GM18507 (cell line): Measurements from ENCODE around the gene PDE4B.
"Not testable (repeated sequence)": the region's sequence is repeated elsewhere in the genome, so short reads cannot be mapped to it uniquely, and the experiment has no call there.

Experiments
- DNase-seq: peaks from one replicate; pipeline ENCODE4 v3.0.0; 2011; ENCODE audit warnings: low read depth; ENCODE audit not compliant: insufficient read length; ENCODE audit errors: extremely low spot score
- FAIRE-seq: peaks from 2 replicates; lab custom pipeline; 2011; peaks lifted over from hg19 to GRCh38; lab: Jason Lieb, UNC

Gene PDE4B

DNA sequence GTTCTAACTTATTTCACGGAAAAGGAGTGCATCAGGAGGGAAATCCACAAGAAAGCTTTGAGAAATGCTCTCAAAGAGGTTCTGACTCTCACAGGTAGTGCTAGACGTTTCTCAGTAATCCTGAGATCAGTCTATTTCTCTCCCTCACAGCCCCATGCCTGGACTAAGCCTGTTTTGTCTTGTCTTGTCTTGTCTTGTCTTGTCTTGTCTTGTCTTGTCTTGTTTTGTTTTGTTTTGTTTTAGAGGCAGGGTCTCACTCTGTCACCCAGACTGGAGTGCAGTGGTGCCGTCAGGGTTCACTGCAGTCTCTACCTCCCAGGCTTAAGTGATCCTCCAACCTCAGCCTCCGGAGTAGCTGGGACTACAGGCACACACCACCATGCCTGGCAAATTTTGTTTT lies 608.0 kb downstream of the PDE4B start:
- FAIRE-seq, result no peak
- no peak for DNase-seq

DNA sequence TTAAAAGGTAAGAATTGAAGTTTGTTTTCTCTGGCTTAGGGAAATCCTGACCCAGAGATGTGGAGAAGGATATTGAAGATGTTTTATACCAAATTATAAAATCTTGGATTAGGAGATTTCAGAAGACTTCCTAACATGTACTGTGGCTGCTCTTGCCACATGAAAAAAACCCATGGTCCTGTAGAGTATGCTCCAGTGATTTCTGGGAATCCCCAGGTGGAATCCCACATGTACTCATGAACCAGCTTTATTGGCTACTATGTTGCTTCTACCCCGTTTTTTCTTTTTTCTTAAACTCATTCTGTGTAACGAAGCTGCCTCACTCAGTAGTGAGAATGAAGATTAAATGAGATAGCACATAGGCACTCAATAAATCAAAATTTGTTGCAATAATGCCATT lies 608.5 kb downstream of the PDE4B start:
- DNase-seq (no peak), FAIRE-seq (no peak)

DNA sequence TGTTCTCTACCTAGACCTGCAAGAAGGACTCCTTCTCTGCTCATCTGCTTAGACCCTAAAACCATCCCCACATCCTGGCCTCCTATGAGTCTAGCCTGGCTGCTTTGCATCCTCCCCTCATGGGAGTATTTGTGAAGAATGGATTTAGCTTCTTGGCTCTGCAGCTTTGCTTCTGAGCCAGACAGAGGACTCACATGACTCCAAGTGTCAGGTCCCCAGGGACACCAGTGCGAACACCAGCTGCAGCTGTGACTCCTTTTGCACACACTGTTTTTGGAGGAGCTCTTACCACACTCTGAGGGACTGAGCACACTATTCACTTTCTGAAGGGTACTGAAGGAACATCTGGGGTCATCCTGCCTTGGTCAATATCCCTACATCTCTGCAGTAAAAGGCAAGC lies 609.5 kb downstream of the PDE4B start:
- FAIRE-seq (peak; percentile 100), DNase-seq (no peak)

DNA sequence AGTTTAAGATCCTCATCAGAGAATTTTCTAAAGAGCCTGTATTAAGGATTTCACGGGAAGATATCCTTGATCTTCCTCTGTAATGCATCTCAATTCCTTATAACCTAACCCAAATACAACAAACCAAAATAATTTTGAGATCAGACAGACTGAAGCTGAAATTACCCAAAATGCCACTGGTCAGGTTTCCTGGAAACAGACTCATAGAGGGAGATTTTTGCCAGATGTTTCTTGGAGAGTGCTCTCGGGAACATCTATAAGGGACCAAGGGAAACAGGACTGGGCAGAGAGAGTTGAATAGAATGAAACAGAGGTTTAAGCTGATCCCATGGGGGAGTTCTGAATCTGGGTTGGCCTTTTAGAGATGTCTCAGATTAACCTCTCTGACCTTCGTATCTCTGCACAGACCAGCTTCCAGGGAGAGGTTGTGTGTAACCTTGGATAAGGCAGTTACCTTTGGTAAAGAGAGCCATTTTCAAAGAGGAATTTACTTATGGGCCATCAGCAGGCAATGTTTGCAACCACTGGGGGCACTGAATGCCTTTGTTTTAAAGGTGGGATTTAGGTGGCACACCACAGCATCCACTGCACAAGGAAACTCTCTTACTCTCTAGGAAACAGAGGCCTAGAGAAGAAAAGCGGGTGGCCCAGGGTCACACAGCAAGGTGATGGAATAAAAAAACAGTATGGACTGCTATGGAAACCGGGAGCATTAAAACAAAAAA lies 610.5 kb downstream of the PDE4B start:
- FAIRE-seq, result peak; percentile 33

DNA sequence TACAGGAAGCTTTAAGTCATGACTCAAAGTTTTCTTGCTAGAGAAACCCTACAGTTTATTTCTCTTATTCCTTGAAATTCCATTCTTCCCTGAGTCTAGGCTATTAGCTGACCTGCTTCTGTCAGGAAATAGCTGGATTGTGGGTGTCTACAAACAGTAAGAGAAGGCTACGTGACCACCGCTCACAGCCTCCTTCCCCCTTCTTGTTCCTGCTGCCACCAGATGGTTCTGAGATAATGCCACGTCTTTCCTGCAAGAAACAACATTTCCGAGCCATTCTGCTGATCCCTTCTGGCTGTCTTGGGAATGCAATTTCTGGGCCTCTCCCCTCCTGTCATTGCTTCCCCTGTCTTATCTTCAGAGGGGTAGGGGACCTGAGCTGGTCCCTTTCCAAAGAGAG lies 612.4 kb downstream of the PDE4B start:
- FAIRE-seq (no peak), DNase-seq (no peak)

More for the DNA sequence above, 610.5 kb downstream of the PDE4B start:
- no peak for DNase-seq

DNA sequence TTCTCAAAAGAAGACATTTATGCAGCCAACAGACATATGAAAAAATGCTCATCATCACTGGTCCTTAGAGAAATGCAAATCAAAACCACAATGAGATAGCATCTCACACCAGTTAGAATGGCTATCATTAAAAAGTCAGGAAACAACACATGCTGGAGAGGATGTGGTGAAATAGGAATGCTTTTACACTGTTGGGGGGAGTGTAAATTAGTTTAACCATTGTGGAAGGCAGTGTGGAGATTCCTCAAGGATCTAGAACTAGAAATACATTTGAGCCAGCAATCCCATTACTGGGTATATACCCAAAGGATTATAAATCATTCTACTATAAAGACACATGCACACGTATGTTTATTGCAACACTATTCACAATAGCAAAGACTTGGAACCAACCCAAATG lies 618.8 kb downstream of the PDE4B start:
- not testable (repeated sequence) for FAIRE-seq, DNase-seq

DNA sequence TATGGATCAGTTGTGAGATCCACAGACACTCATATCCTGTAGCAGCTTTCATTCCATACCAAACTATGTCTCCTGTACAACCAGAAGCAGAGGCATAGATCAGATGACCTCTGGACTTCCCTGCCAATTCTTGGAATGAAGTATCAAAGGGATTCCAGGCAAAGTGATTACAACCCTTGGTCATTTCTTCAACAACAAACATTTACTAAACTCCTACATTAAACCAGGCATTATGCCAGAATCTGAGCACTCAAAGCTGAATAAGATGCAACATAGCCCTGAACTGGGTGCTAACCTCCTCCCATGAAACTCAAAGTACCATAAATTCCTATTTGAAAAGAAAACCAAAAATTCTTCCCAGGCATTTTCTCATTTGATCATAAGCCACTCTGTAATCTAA lies 620.0 kb downstream of the PDE4B start:
- DNase-seq, result no peak
- no peak for FAIRE-seq

DNA sequence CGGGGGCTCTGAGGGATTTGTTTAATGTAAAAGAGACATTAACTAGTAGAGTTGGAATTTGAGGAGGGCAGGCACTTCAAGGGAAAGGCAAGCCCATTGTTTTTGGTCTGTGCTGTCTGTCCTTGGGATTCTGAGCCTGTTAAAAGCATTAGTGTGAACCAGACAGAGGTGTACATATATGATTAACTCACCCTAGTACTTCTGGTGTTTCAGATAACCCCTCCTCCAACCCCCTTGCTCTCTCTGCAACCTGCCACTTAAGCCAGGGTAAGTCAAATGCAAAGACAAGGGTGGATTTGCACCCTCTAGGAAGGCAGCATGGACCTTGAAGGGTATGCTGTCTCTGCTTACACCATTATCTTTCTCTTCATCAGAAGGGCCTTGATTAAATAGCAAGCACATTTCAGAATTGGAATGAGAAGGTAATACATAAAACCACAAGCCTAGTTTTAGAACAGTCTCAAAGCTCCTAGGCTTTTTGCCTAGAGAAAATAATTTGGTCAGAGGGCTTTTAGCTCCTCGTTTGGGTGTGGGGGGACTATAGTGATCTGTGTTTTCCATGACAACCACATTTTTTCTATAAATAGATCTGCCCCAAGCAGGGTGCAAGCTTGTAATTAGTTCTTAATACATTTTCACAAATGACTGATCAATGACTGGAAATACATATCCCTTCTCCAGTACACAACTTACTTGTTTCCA lies 620.6 kb downstream of the PDE4B start:
- peak; percentile 35 for FAIRE-seq
- no peak for DNase-seq

DNA sequence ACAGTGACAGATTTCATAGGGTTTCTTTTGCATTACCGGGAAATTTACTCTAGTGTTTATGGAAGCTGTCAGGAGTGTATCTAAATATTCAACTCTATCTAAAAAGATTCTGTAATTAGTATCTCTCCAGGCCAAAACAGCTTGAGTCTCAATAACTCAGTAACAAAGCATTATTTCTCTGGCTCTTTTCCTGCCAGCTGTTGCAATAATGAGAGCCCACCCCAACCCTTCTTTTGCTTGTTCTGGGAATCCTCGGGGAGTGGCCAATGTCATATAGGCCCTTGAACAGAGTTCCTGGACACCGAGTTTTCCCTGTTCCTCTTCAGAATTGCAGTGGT lies 621.1 kb downstream of the PDE4B start:
- no peak for DNase-seq
- no peak for FAIRE-seq

DNA sequence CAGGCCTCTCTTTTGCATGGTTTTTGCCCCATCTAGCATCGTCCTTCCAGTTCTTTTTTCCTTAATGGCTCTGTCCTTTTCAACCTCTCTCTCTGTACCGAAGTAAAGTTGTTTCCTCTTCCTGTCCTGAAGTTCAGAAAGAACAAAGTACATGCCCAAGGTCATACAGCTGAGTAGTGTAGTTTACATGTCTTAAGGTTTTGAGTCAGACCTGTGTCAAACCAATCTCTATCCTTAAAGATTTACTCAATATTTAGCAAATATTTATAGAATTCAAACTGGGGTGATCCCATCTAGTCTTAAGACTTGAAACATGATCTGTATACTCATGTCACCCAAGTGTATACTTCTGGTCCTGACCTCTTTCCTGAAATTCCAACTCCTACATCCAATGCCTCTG lies 622.6 kb downstream of the PDE4B start:
- DNase-seq, result no peak
- FAIRE-seq, result no peak

DNA sequence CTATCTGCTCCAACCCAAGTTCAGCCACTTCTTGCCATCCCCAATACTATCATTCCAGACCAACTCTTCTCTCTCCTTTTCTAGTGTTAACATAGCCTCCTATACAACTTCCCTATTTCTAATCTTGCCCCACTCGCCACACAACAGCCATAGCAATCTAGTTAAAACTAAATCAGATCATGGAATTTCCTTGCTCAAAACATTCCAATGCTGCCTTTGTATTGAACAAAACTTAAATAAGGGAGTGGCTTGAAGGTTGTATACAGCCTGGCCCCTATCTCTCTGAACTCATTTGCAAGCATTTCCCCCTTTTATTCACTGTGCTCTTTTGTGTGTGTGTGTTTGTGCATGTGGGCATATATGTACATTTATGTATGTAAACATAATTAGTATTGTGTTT lies 623.2 kb downstream of the PDE4B start:
- DNase-seq (no peak), FAIRE-seq (no peak)

DNA sequence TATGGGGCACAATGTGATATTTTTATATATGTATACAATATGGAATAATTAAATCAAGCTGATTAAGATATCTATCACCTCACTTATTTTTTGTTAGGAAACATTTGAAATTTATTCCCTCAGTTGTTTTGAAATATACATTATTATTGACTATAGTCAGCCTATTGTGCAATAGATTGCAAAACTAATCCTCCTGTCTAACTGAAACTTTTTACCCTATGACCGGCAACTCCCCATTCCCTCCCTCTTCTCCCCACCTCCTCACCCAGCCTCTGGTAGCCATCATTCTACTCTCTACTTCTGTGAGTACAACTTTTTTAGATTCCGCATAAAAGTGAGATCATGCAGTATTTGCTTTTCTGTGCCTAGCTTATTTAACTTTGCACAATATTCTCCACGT lies 623.6 kb downstream of the PDE4B start:
- no peak for FAIRE-seq

DNA sequence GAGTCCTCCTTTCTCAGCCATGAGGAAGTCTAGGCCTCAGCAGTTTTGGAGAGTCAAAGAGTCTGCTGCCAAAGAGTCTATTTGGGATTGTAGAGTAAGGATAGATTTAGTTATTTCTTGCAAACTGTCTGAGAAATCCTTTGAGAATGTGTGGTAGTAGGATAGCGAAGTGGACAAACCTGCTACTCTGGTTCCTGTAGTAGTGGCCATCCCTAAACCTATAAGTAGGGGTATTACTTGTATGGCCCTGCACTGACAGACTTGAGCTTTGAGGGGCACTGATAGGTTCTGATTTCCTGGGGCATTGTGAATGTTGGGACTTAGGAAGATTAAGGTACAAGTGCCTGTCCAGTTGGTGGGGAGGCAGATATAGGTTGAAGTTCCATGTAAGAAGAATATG lies 625.3 kb downstream of the PDE4B start:
- no peak for FAIRE-seq
- DNase-seq, result no peak

More for the DNA sequence above, 623.6 kb downstream of the PDE4B start:
- DNase-seq, result no peak

DNA sequence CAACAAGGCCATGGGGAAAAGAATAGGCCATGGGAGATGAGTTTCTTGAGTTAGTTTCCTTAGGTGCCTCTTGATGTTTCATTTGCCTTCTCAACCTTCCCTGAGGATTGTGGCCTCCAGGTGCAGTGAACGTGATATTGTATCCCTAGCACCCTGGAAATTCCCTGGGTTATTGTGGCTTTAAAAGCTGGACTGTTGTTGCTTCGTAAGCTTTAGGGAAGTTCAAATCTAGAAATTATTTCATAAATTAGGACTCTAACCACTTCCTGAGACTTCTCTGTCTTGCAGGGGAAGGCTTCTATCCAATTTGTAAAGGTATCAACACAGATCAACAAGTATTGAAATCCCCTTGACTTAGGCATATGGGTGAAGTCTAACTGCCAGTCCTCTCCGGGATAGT lies 627.5 kb downstream of the PDE4B start:
- not testable (repeated sequence) for DNase-seq, FAIRE-seq

DNA sequence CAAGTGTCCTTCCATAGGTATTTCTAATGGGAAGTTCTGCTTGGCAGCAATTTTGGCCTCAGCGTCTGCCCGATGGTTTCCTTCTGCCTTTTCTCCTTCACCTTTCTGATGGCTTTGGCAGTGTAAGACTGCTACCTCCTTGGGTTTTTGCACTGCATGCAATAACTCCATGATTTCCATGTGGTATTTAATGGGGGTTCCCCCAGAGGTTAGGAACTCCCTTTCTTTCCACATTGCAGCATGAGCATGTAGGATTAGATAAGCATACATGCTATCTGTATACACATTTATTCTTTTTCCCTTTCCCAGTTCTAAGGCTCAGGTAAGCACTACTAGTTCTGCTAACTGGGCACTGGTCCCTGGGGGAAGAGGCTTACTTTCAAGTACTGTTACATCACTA lies 628.2 kb downstream of the PDE4B start:
- not testable (repeated sequence) for FAIRE-seq, DNase-seq

DNA sequence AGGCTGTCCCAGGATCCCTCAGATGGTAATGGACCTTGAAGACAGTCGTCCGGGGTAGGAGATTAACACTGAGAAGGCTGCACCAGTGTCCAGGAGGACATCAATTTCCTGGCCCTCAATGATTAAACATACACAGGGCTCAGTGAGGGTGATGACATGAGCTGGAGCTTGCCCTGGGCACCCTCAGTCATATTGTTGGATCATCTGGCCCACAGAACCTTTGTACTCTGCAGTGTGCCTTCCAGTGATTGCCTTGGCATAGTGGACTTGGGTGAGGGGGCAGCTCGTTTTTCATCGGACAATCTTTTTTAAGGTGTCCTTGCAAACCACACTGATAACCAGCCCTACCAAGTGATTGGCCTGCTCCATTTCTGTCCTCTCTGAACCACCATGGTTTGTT lies 630.1 kb downstream of the PDE4B start:
- FAIRE-seq (no peak), DNase-seq (no peak)
